Neural cell (in vitro differentiated cells): Measurements from ENCODE around the gene CROCC. TPM values are rescaled to one million over a fixed set of nuclear protein-coding genes. Genes with fewer than 3 reads are reported as not detected.
"Not testable (repeated sequence)": the region's sequence is repeated elsewhere in the genome, so short reads cannot be mapped to it uniquely, and the experiment has no call there.

Source experiments
- H2AFZ ChIP-seq: fragments of 200-600, 300-800 bp; sonication (generic), shearing (Covaris generic); 2 replicates; pipeline ENCODE4 v1.6.0; 2014; ENCODE audit warnings: low read depth, mild to moderate bottlenecking, antibody characterized with exemption, low read length, moderate library complexity
- H3F3A ChIP-seq: fragments of 200-600 bp; shearing (Covaris generic); 2 replicates; pipeline ENCODE4 v1.6.1; 2016; ENCODE audit warnings: mild to moderate bottlenecking, moderate library complexity, mixed read lengths, antibody characterized with exemption, low read length; ENCODE audit not compliant: insufficient read depth, poor library complexity, severe bottlenecking
- H3K27ac ChIP-seq: fragments of 200-600, 300-800 bp; sonication (generic), shearing (Covaris generic); 2 replicates; pipeline ENCODE4 v1.5.1; 2014; ENCODE audit warnings: mild to moderate bottlenecking, low read length, moderate library complexity
- H3K27me3 ChIP-seq: fragments of 300-800, 200-600 bp; sonication (generic), shearing (Covaris generic); 2 replicates; pipeline ENCODE4 v1.6.0; 2014; ENCODE audit warnings: mild to moderate bottlenecking, low read depth, low read length, moderate library complexity; ENCODE audit not compliant: insufficient read depth
- H3K36me3 ChIP-seq: fragments of 300-800, 200-600 bp; sonication (generic), shearing (Covaris generic); 2 replicates; pipeline ENCODE4 v1.5.1; 2014; ENCODE audit warnings: mild to moderate bottlenecking, antibody characterized with exemption, low read length, moderate library complexity; ENCODE audit not compliant: insufficient read depth
- H3K4me2 ChIP-seq: fragments of 300-800, 200-600 bp; sonication (generic), shearing (Covaris generic); 2 replicates; pipeline ENCODE4 v1.6.0; 2014; ENCODE audit warnings: mild to moderate bottlenecking, low read length
- H3K4me3 ChIP-seq: fragments of 300-800, 200-600 bp; sonication (generic), shearing (Covaris generic); 2 replicates; pipeline ENCODE4 v1.5.1; 2014; ENCODE audit warnings: mild to moderate bottlenecking, low read length, moderate library complexity
- H3K79me2 ChIP-seq: fragments of 200-600 bp; shearing (Covaris generic); replicated peaks from 2 replicates; pipeline ENCODE4 v1.6.0; 2014; ENCODE audit warnings: mild to moderate bottlenecking, low read length, moderate library complexity; ENCODE audit not compliant: insufficient read depth
- H3K9ac ChIP-seq: fragments of 300-800, 200-600 bp; sonication (generic), shearing (Covaris generic); 2 replicates; pipeline ENCODE4 v1.6.1; 2016; ENCODE audit warnings: mild to moderate bottlenecking, low read length, mixed read lengths
- H3K9me2 ChIP-seq: fragments of 200-600 bp; shearing (Covaris generic); 2 replicates; pipeline ENCODE4 v1.6.1; 2016; ENCODE audit warnings: mild to moderate bottlenecking, low read length, mixed read lengths; ENCODE audit not compliant: insufficient read depth
- H3K9me3 ChIP-seq: fragments of 200-600, 300-800 bp; sonication (generic), shearing (Covaris generic); 2 replicates; pipeline ENCODE4 v1.6.1; 2016; ENCODE audit warnings: mild to moderate bottlenecking, mixed run types, low read length, moderate library complexity, mixed read lengths
- H4K20me1 ChIP-seq: fragments of 200-600 bp; shearing (Covaris generic); 2 replicates; pipeline ENCODE4 v1.6.1; 2016; ENCODE audit warnings: mild to moderate bottlenecking, mixed run types; ENCODE audit not compliant: insufficient read depth
- EP300 ChIP-seq: fragments of 450-650 bp; conservative IDR thresholded peaks from 2 replicates; pipeline ENCODE4 v1.6.1; 2014; ENCODE audit warnings: antibody characterized with exemption, mild to moderate bottlenecking, moderate library complexity; ENCODE audit not compliant: poor library complexity, severe bottlenecking
- EZH2 ChIP-seq: fragments of 200-600, 300-800 bp; shearing (Covaris generic), sonication (generic); IDR thresholded peaks from 2 replicates; pipeline ENCODE4 v1.6.1; 2014; ENCODE audit warnings: antibody characterized with exemption, low read length, borderline replicate concordance, mild to moderate bottlenecking; ENCODE audit not compliant: insufficient read depth, poor library complexity, severe bottlenecking
- MXI1 ChIP-seq: fragments of 450-650 bp; conservative IDR thresholded peaks from 2 replicates; pipeline ENCODE4 v1.6.1; 2014; ENCODE audit warnings: antibody characterized with exemption, mild to moderate bottlenecking; ENCODE audit not compliant: poor library complexity, severe bottlenecking
- POLR2AphosphoS5 ChIP-seq: IDR thresholded peaks from 2 replicates; pipeline ENCODE4 v1.6.1; 2012
- RAD21 ChIP-seq: fragments of 450-650 bp; conservative IDR thresholded peaks from 2 replicates; pipeline ENCODE4 v1.6.1; 2014; ENCODE audit warnings: antibody characterized with exemption, mild to moderate bottlenecking, moderate library complexity
- SMC3 ChIP-seq: fragments of 450-650 bp; conservative IDR thresholded peaks from 2 replicates; pipeline ENCODE4 v1.6.1; 2014; ENCODE audit warnings: antibody characterized with exemption, mild to moderate bottlenecking, moderate library complexity; ENCODE audit not compliant: poor library complexity
- TAF1 ChIP-seq: IDR thresholded peaks from 2 replicates; pipeline ENCODE4 v1.6.1; 2012; ENCODE audit warnings: low read depth
- polyA plus RNA-seq: library from polyadenylated mRNA; depleted of rRNA; stranded (reverse); fragments of >200 nt; gene quantifications from 2 replicates; pipeline ENCODE4 v1.2.3, GENCODE V29; 2014
- TF ChIP-seq, protein P1 (sequence below): IDR thresholded peaks from 2 replicates; pipeline ENCODE4 v1.6.1; 2012; ENCODE audit warnings: borderline replicate concordance
- TF ChIP-seq, protein P2 (sequence below): fragments of 450-650 bp; IDR thresholded peaks from 2 replicates; pipeline ENCODE4 v1.5.1; 2014; ENCODE audit warnings: antibody characterized with exemption, mild to moderate bottlenecking, moderate library complexity; ENCODE audit not compliant: poor library complexity, severe bottlenecking

CROCC gene
- polyA plus RNA-seq, 1 donor from 2014 or later, result 26.3 TPM

DNA sequence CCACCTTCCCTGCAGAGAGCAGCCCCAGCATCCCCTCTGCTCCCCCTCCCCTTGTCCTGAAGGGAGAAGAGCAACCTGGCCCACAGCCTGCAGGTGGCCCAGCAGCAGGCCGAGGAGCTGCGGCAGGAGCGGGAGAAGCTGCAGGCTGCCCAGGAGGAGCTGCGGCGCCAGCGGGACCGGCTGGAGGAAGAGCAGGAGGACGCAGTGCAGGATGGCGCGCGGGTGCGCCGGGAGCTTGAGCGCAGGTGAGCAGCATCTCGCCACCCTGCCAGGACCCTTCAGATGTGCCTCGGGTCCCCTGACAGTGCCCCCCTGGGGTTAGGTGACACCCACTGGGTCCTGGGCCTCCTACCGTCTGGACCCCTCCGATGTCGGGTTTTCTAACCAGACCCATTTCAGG, 22.3 kb downstream of the CROCC start:
- H3K27me3 ChIP-seq, result no peaks in the 10 kb centered on the region
- no peak overlapping the region for H3K4me2 ChIP-seq
- H3F3A ChIP-seq, result no peaks in the 10 kb centered on the region
- no peak overlapping the region for H3K27ac ChIP-seq
- H3K9me2 ChIP-seq, result no peaks in the 10 kb centered on the region
- TF ChIP-seq, protein P1, sequence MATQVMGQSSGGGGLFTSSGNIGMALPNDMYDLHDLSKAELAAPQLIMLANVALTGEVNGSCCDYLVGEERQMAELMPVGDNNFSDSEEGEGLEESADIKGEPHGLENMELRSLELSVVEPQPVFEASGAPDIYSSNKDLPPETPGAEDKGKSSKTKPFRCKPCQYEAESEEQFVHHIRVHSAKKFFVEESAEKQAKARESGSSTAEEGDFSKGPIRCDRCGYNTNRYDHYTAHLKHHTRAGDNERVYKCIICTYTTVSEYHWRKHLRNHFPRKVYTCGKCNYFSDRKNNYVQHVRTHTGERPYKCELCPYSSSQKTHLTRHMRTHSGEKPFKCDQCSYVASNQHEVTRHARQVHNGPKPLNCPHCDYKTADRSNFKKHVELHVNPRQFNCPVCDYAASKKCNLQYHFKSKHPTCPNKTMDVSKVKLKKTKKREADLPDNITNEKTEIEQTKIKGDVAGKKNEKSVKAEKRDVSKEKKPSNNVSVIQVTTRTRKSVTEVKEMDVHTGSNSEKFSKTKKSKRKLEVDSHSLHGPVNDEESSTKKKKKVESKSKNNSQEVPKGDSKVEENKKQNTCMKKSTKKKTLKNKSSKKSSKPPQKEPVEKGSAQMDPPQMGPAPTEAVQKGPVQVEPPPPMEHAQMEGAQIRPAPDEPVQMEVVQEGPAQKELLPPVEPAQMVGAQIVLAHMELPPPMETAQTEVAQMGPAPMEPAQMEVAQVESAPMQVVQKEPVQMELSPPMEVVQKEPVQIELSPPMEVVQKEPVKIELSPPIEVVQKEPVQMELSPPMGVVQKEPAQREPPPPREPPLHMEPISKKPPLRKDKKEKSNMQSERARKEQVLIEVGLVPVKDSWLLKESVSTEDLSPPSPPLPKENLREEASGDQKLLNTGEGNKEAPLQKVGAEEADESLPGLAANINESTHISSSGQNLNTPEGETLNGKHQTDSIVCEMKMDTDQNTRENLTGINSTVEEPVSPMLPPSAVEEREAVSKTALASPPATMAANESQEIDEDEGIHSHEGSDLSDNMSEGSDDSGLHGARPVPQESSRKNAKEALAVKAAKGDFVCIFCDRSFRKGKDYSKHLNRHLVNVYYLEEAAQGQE, result no peak
- TF ChIP-seq EP300, result no peak
- TF ChIP-seq SMC3, result no peak
- no peaks in the 10 kb centered on the region for H3K36me3 ChIP-seq
- no peak overlapping the region for H3K4me3 ChIP-seq
- H2AFZ ChIP-seq, result no peak overlapping the region
- no peaks in the 10 kb centered on the region for H4K20me1 ChIP-seq
- H3K79me2 ChIP-seq, result no peaks in the 10 kb centered on the region
- H3K9ac ChIP-seq, result no peak overlapping the region
- no peaks in the 10 kb centered on the region for H3K9me3 ChIP-seq

DNA sequence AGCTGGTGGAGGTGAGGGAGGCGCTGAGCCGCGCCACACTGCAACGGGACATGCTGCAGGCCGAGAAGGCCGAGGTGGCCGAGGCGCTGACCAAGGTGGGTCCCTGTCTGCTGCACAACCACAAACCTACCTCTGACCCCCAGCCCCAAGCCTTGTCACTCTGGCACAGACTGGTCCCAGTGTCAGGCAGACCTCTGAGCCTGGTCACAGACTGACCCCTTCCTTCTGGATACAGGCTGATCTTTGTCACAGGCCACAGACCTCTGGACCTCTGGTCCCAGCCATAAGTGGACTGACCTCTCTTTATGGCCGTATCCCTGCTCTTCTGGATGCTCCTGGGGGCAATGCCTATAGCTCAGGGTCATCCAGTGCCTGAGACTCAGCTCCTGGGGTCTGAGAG, 23.8 kb downstream of the CROCC start:
- H3K36me3 ChIP-seq, H3K9me3 ChIP-seq, H3K27ac ChIP-seq, H2AFZ ChIP-seq, H3F3A ChIP-seq, H3K9me2 ChIP-seq, H3K79me2 ChIP-seq, H3K27me3 ChIP-seq, H4K20me1 ChIP-seq, H3K9ac ChIP-seq, H3K4me2 ChIP-seq, H3K4me3 ChIP-seq: not testable (repeated sequence)

DNA sequence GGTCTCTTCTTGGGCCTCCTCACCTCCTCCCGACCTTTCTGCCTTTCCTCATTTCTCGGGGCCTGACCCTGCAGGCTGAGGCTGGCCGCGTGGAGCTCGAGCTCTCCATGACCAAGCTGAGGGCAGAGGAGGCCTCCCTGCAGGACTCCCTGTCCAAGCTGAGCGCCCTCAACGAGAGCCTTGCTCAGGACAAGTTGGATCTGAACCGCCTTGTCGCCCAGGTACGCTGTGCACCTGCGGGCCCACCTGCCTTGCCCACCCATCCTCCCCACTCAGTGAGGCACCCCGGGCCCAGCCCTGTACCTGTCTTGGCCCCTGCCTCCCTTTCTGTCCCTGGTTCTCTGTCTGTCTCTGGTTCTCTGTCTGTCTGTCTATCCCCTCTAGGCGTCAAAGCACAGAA, 24.5 kb downstream of the CROCC start:
- not testable (repeated sequence) for H2AFZ ChIP-seq, H3F3A ChIP-seq, H3K79me2 ChIP-seq, H3K9me2 ChIP-seq, H3K4me2 ChIP-seq, H3K4me3 ChIP-seq, H4K20me1 ChIP-seq, H3K36me3 ChIP-seq, H3K27ac ChIP-seq, H3K9ac ChIP-seq, H3K27me3 ChIP-seq, H3K9me3 ChIP-seq

DNA sequence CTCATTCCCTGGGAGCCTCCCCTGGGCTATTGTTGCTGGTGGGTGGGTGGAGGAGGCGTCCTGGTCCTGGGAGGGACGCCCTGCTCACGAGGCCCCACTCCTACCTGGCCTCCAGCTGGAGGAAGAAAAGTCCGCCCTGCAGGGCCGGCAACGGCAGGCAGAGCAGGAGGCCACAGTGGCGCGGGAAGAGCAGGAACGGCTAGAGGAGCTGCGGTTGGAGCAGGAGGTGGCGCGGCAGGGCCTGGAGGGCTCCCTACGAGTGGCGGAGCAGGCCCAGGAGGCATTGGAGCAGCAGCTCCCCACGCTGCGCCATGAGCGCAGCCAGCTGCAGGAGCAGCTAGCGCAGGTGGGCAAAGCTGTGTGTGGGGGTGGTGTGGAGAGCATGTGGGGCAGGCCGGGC, 24.9 kb downstream of the CROCC start:
- no peak overlapping the region for H3K27ac ChIP-seq
- H3K27me3 ChIP-seq, result no peaks in the 10 kb centered on the region

More for the DNA sequence above, 24.9 kb downstream of the CROCC start:
- H2AFZ ChIP-seq, result no peak overlapping the region
- H3K36me3 ChIP-seq, result no peaks in the 10 kb centered on the region
- no peak overlapping the region for H3K9ac ChIP-seq
- H3K79me2 ChIP-seq, result no peaks in the 10 kb centered on the region
- no peaks in the 10 kb centered on the region for H3K9me2 ChIP-seq
- H3F3A ChIP-seq, result no peaks in the 10 kb centered on the region
- H4K20me1 ChIP-seq, result no peaks in the 10 kb centered on the region
- no peak overlapping the region for H3K4me2 ChIP-seq
- H3K9me3 ChIP-seq, result no peaks in the 10 kb centered on the region
- no peak overlapping the region for H3K4me3 ChIP-seq
- TF ChIP-seq, protein P2, sequence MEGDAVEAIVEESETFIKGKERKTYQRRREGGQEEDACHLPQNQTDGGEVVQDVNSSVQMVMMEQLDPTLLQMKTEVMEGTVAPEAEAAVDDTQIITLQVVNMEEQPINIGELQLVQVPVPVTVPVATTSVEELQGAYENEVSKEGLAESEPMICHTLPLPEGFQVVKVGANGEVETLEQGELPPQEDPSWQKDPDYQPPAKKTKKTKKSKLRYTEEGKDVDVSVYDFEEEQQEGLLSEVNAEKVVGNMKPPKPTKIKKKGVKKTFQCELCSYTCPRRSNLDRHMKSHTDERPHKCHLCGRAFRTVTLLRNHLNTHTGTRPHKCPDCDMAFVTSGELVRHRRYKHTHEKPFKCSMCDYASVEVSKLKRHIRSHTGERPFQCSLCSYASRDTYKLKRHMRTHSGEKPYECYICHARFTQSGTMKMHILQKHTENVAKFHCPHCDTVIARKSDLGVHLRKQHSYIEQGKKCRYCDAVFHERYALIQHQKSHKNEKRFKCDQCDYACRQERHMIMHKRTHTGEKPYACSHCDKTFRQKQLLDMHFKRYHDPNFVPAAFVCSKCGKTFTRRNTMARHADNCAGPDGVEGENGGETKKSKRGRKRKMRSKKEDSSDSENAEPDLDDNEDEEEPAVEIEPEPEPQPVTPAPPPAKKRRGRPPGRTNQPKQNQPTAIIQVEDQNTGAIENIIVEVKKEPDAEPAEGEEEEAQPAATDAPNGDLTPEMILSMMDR, result no peak
- TF ChIP-seq EZH2 (no peak), RAD21 (no peak), TAF1 (no peak), POLR2AphosphoS5 (no peak), MXI1 (no peak), EP300 (no peak), SMC3 (no peak)
- TF ChIP-seq, protein P1, result no peak
